WTC11 (cell line): ENCODE measurements around the gene NEDD4L. TPM values are rescaled to one million over a fixed set of nuclear protein-coding genes. Genes with fewer than 3 reads are reported as not detected.

Experiments used
- ATAC-seq: fragments of 200-7000 bp; cut with Tn5 transposase; 2 replicates; pipeline ENCODE4 v1.10.0; 2021; ENCODE audit warnings: mild to moderate bottlenecking, moderate library complexity
- CTCF ChIA-PET: fragments of 300-600 bp; sonication (Branson Sonifier 250); formaldehyde crosslinking; loops from one replicate; lab custom pipeline; 2021; ENCODE audit warnings: antibody characterized with exemption; lab: Charles Lee
- POLR2A ChIA-PET: fragments of 350-600 bp; sonication (Branson Sonifier 250); formaldehyde crosslinking; loops from one replicate; lab custom pipeline; 2021; ENCODE audit warnings: antibody characterized with exemption; lab: Charles Lee
- DNase-seq: peaks from one replicate; pipeline ENCODE4 v3.0.0; 2021; ENCODE audit warnings: low spot score
- H3K27ac Mint-ChIP-seq: 2 replicates; pipeline ENCODE4 v1.8.0; 2021; ENCODE audit warnings: mixed read lengths
- H3K27me3 Mint-ChIP-seq: 2 replicates; pipeline ENCODE4 v1.8.0; 2021; ENCODE audit warnings: low read depth, mild to moderate bottlenecking, moderate library complexity, mixed read lengths
- H3K36me3 Mint-ChIP-seq: 2 replicates; pipeline ENCODE4 v1.8.0; 2021; ENCODE audit warnings: mixed read lengths
- H3K4me1 Mint-ChIP-seq: 2 replicates; pipeline ENCODE4 v1.8.0; 2022; ENCODE audit warnings: mixed read lengths
- H3K4me3 Mint-ChIP-seq: 2 replicates; pipeline ENCODE4 v1.8.0; 2021; ENCODE audit warnings: mild to moderate bottlenecking, moderate library complexity, mixed read lengths
- H3K9me3 Mint-ChIP-seq: 2 replicates; pipeline ENCODE4 v1.8.0; 2021; ENCODE audit warnings: mixed read lengths
- CREB1 ChIP-seq: sonication (generic); formaldehyde crosslinking; IDR thresholded peaks from 2 replicates; pipeline ENCODE4 v1.8.0; 2023; ENCODE audit warnings: mild to moderate bottlenecking, missing genetic modification reagents
- CTCF ChIP-seq: fragments of 200-600 bp; IDR thresholded peaks from 2 replicates; pipeline ENCODE4 v1.8.0; 2022; ENCODE audit warnings: antibody characterized with exemption
- GABPB1 ChIP-seq: sonication (generic); formaldehyde crosslinking; IDR thresholded peaks from 2 replicates; pipeline ENCODE4 v1.8.1; 2023; ENCODE audit warnings: mild to moderate bottlenecking, missing genetic modification reagents
- GRHL2 ChIP-seq: fragments of 250-450 bp; sonication (Bioruptor Pico); IDR thresholded peaks from 2 replicates; pipeline ENCODE4 v1.8.0; 2022; ENCODE audit warnings: mild to moderate bottlenecking, moderate library complexity; ENCODE audit not compliant: insufficient replicate concordance, severe bottlenecking
- GTF2I ChIP-seq: fragments of 250-450 bp; sonication (Bioruptor Pico); conservative IDR thresholded peaks from 2 replicates; pipeline ENCODE4 v1.4.0; 2021; ENCODE audit warnings: mild to moderate bottlenecking
- JUN ChIP-seq: sonication (generic); formaldehyde crosslinking; IDR thresholded peaks from 2 replicates; pipeline ENCODE4 v1.8.0; 2023; ENCODE audit warnings: mild to moderate bottlenecking, missing genetic modification reagents
- MXD4 ChIP-seq: fragments of 250-450 bp; sonication (Bioruptor Pico); IDR thresholded peaks from 2 replicates; pipeline ENCODE4 v1.8.0; 2021; ENCODE audit warnings: mild to moderate bottlenecking, moderate library complexity, borderline replicate concordance
- NFYB ChIP-seq: sonication (generic); formaldehyde crosslinking; conservative IDR thresholded peaks from 2 replicates; pipeline ENCODE4 v1.8.0; 2022; ENCODE audit warnings: low read depth, missing genetic modification reagents
- NR3C1 ChIP-seq: sonication (generic); formaldehyde crosslinking; conservative IDR thresholded peaks from 2 replicates; pipeline ENCODE4 v1.8.1; 2023; ENCODE audit warnings: low read depth, mild to moderate bottlenecking, missing genetic modification reagents
- TCF7 ChIP-seq: sonication (generic); formaldehyde crosslinking; IDR thresholded peaks from 2 replicates; pipeline ENCODE4 v1.8.0; 2022; ENCODE audit warnings: mild to moderate bottlenecking, low read depth, missing genetic modification reagents, moderate library complexity
- TEAD1 ChIP-seq: sonication (generic); formaldehyde crosslinking; IDR thresholded peaks from 2 replicates; pipeline ENCODE4 v1.8.0; 2022; ENCODE audit warnings: mild to moderate bottlenecking, missing genetic modification reagents
- ZBTB43 ChIP-seq: sonication (generic); formaldehyde crosslinking; IDR thresholded peaks from 2 replicates; pipeline ENCODE4 v1.8.1; 2023; ENCODE audit warnings: mild to moderate bottlenecking, missing genetic modification reagents
- ZNF219 ChIP-seq: sonication (generic); formaldehyde crosslinking; IDR thresholded peaks from 2 replicates; pipeline ENCODE4 v1.8.0; 2023; ENCODE audit warnings: missing genetic modification reagents, mild to moderate bottlenecking, borderline replicate concordance
- ZNF281 ChIP-seq: sonication (generic); formaldehyde crosslinking; IDR thresholded peaks from 2 replicates; pipeline ENCODE4 v1.8.0; 2023; ENCODE audit warnings: mild to moderate bottlenecking, missing genetic modification reagents
- ZNF416 ChIP-seq: fragments of 250-450 bp; sonication (Bioruptor Pico); IDR thresholded peaks from 2 replicates; pipeline ENCODE4 v1.9.0; 2021; ENCODE audit warnings: mild to moderate bottlenecking, inconsistent platforms
- ZNF512 ChIP-seq: sonication (generic); formaldehyde crosslinking; IDR thresholded peaks from 2 replicates; pipeline ENCODE4 v1.8.1; 2022; ENCODE audit warnings: missing genetic modification reagents, borderline replicate concordance
- total RNA-seq: library from RNA; stranded (reverse); gene quantifications from 3 replicates; pipeline ENCODE4 v1.2.3, GENCODE V29; 2021
- TF ChIP-seq, protein P1 (sequence below): sonication (generic); formaldehyde crosslinking; IDR thresholded peaks from 2 replicates; pipeline ENCODE4 v1.8.1; 2023; ENCODE audit warnings: mild to moderate bottlenecking, moderate library complexity, missing genetic modification reagents
- TF ChIP-seq, protein P2 (sequence below): fragments of 250-450 bp; sonication (Bioruptor Pico); IDR thresholded peaks from 2 replicates; pipeline ENCODE4 v1.8.0; 2021; ENCODE audit warnings: mild to moderate bottlenecking
- TF ChIP-seq, protein P3 (sequence below): sonication (generic); formaldehyde crosslinking; IDR thresholded peaks from 2 replicates; pipeline ENCODE4 v1.8.1; 2023; ENCODE audit warnings: mild to moderate bottlenecking, missing genetic modification reagents

Gene NEDD4L
- total RNA-seq, 1 experiment from 2014 or later: 88.0 TPM

DNA sequence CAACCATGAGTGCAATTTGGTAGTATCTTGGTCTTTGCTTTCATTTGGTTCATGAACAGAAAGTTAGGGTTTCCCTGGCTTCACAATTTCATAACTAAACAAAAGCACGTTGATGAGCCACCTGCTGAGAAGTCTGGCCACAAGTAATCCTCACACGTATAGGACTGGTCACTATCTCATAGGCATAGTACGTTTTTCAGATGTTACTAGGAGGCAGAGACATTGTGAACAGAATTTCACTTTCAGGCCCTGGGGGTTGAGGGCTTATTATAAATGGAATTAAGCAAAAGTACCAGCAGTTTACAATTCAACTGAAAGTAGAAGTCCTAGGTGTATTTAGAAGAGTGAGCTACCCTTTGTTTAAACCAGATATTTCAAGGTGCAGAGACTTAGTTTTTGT lies 307.8 kb downstream of the NEDD4L start:
- no peak overlapping the region for H3K27ac Mint-ChIP-seq
- TF ChIP-seq, protein P1, sequence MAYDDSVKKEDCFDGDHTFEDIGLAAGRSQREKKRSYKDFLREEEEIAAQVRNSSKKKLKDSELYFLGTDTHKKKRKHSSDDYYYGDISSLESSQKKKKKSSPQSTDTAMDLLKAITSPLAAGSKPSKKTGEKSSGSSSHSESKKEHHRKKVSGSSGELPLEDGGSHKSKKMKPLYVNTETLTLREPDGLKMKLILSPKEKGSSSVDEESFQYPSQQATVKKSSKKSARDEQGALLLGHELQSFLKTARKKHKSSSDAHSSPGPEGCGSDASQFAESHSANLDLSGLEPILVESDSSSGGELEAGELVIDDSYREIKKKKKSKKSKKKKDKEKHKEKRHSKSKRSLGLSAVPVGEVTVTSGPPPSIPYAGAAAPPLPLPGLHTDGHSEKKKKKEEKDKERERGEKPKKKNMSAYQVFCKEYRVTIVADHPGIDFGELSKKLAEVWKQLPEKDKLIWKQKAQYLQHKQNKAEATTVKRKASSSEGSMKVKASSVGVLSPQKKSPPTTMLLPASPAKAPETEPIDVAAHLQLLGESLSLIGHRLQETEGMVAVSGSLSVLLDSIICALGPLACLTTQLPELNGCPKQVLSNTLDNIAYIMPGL (CRISPR knock-in tag): no peak
- TF ChIP-seq ZNF416 (CRISPR knock-in tag) (no peak), NFYB (no peak), ZNF219 (CRISPR knock-in tag) (no peak), GRHL2 (CRISPR knock-in tag) (no peak), ZNF512 (no peak), GABPB1 (no peak), MXD4 (CRISPR knock-in tag) (no peak), ZNF281 (no peak), JUN (CRISPR knock-in tag) (no peak), TEAD1 (CRISPR knock-in tag) (no peak), TCF7 (no peak), CTCF (no peak), NR3C1 (CRISPR knock-in tag) (no peak), GTF2I (CRISPR knock-in tag) (no peak), CREB1 (CRISPR knock-in tag) (no peak), ZBTB43 (CRISPR knock-in tag) (no peak)
- TF ChIP-seq, protein P2, sequence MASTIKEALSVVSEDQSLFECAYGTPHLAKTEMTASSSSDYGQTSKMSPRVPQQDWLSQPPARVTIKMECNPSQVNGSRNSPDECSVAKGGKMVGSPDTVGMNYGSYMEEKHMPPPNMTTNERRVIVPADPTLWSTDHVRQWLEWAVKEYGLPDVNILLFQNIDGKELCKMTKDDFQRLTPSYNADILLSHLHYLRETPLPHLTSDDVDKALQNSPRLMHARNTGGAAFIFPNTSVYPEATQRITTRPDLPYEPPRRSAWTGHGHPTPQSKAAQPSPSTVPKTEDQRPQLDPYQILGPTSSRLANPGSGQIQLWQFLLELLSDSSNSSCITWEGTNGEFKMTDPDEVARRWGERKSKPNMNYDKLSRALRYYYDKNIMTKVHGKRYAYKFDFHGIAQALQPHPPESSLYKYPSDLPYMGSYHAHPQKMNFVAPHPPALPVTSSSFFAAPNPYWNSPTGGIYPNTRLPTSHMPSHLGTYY: no peak
- TF ChIP-seq, protein P3, sequence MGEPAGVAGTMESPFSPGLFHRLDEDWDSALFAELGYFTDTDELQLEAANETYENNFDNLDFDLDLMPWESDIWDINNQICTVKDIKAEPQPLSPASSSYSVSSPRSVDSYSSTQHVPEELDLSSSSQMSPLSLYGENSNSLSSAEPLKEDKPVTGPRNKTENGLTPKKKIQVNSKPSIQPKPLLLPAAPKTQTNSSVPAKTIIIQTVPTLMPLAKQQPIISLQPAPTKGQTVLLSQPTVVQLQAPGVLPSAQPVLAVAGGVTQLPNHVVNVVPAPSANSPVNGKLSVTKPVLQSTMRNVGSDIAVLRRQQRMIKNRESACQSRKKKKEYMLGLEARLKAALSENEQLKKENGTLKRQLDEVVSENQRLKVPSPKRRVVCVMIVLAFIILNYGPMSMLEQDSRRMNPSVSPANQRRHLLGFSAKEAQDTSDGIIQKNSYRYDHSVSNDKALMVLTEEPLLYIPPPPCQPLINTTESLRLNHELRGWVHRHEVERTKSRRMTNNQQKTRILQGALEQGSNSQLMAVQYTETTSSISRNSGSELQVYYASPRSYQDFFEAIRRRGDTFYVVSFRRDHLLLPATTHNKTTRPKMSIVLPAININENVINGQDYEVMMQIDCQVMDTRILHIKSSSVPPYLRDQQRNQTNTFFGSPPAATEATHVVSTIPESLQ (CRISPR knock-in tag): no peak
- TF ChIP-seq, all 79 proteins: peak for 0
- Mint-ChIP-seq H3K4me1 (peaks cover 51% of the 10 kb centered on the region), H3K27me3 (no peaks in the 10 kb centered on the region), H3K36me3 (peaks cover 39% of the 10 kb centered on the region), H3K9me3 (no peaks in the 10 kb centered on the region), H3K4me3 (no peak overlapping the region)
- POLR2A ChIA-PET: no interaction called here
- ATAC-seq: no peak
- no peak for DNase-seq
- CTCF ChIA-PET: no interaction called here
